ENCODE results near the gene CERS6.
"Not testable (repeated sequence)": the region's sequence is repeated elsewhere in the genome, so short reads cannot be mapped to it uniquely, and the experiment has no call there.

Gene CERS6

DNA sequence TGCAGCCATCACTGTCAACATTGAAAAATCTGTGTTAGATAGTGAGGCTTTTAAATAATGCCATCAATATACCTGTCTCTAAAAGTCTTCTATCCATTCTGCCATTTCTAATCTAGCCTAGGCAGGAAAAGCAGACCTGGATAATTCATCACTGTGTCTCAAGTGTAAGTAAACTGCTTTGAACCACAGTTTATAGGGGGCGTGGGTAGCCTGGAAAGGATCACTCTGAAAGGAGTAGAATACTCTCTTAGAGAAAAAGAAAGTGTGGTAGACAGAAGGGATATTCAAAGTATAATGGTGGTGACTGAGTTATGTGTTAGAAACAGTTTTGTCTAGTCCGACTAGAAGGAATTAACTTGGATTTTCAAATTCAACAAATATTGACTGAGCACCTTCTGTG is 40.8 kb downstream of the CERS6 start:
- DNase-seq (ENCODE audit: low spot score) (no peak), FAIRE-seq (no peak)

DNA sequence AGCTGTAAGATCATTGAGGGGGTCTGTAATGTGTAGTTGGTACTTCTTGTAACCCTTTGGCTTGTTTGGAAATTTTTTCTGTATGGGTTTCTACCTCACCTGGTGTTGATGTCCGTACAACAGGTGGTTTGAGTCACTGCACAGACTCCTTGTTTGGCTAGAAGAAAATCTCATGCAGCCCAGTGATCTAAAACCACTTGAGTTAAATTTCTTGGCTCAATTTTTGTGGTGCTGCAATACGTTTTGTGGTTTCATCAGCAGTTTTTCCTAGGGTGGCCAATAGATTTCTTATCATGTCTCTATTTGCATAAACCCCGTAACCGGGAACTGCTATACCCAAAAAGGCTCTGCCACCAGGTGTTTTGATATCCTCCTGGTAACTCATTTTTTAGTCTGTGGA is 43.4 kb downstream of the CERS6 start:
- FAIRE-seq, result no peak

DNA sequence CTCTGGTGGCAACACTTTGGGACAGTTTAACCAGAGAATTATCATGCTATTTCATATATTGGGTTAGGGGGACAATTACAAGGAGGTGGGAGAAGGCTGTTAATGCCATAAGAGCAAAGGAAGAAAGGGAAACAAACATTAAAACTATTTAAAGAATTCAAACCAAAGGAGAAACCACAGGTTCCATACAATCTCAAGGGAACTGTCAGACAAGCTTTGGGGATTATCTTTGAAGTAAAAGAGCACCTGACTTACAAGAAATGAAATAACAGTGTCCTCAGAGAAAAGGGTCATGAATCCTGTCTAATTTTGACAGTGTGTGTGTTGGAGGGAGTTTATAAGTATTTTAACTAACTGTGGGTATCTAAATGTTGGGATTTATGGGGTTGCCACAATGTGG is 44.4 kb downstream of the CERS6 start:
- no peak for DNase-seq (ENCODE audit: low spot score)
- no peak for FAIRE-seq

More for the DNA sequence above, 43.4 kb downstream of the CERS6 start:
- no peak for DNase-seq (ENCODE audit: low spot score)

DNA sequence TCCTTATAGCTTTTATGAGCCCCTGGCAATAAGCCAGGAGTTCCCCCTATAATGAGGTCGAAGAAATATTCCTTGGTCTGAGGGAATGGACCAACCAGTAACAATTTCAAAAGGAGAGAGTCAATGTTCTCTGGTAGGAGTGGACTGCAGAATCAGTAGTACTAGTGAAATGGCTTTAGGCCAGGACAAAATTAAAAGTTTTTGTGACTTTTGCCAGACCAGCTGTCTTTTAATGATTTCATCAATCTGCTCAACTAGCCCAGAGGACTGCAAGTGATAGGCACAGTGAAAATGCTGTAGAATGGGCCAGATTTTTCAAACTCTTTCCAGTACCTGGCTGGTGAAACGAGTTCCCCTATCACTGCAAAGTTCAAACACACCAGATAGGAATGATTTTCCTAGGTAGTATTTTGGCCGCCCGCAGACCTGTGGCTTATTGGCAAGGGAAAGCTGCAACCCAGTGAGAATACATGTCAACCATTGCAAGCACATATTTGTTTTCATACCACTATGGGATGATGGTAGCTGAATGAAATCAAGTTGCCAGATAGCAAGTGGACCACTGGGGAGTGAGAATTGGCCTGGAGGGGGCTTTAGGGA is 45.5 kb downstream of the CERS6 start:
- FAIRE-seq, result no peak

DNA sequence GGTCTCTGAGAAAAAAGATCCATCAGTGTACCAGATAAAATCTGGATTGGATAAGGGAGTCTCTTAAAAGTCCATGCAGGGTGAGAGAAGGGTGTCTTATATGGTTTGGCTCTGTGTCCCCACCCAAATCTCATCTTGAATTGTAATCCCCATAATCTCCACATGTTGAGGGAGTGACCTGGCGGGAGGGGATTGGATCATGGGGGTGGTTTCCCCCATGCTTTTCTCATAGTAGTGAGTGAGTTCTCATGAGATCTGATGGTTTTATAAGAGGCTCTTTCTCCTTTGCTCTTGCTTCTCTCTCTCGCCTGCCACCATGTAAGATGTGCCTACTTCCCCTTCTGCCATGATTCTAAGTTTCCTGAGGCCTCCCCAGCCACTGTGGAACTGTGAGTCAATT is 46.8 kb downstream of the CERS6 start:
- not testable (repeated sequence) for FAIRE-seq; DNase-seq (ENCODE audit: low spot score)

More for the DNA sequence above, 45.5 kb downstream of the CERS6 start:
- DNase-seq (ENCODE audit: low spot score), result no peak

DNA sequence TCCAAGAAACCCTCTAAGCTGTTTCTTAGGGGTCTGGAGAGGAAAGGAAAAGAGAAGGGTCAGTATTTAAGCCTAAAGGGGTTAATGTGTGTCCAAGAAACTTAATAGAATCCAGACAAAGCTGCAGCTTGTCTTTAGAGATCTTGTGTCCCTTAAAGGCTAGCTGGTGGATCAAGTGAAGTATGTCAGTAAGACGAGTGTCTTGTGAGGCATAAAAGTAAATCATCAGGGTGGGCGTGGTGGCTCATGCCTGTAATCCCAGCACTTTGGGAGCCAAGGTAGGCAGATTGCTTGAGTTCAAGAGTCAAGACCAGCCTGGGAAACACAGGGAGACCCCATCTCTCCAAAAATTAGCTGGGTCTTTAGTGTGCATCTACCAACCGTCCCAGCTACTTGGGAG is 47.8 kb downstream of the CERS6 start:
- FAIRE-seq (no peak), DNase-seq (ENCODE audit: low spot score) (no peak)

DNA sequence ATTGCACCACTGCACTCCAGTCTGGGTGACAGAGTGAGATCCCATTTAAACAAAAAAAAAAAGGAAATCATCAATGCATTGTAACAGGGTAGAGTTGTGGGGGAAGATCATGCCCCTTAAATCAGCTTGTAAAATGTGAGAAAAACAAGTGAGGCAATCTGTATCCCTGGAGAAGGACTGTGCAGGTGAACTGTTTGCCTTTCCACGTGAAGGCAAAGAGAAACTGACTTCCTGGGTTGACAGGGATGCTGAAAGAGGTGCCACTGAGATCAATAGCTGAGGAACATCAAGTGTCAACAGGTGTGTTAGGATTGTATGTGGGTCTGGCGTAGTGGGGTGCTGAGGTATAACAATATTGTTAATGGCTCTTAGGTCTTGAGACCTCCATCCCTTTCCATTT is 48.3 kb downstream of the CERS6 start:
- FAIRE-seq (no peak), DNase-seq (ENCODE audit: low spot score) (no peak)

DNA sequence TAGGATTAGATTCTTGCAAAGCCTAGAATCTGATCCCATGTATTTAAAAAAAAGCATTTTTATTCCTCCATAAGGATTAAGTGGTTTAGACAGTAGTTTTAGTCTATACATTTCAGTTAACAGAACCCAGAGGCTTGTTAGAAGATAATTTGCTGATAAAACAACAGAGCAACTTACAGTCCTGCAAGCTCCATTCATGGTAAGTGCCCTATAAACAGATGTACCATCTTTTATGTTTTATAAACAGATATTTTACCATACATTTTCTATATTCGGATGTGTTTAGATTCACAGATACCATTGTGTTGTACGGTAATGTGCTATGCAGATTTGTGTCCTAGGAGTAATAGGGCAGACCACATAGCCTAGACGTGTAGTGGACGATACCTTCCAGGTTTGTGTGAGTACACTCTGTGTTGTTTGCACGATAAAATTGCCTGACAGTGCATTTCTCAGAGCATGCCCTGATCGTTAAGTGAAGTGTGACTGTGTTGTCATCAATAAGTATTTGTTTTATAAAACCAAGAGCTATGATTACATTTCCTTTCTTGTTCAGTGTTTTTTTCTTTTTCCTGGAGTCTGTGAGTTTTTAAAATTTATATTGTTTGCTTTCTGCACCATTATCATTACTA is 54.2 kb downstream of the CERS6 start:
- FAIRE-seq (no peak), DNase-seq (ENCODE audit: low spot score) (no peak)

DNA sequence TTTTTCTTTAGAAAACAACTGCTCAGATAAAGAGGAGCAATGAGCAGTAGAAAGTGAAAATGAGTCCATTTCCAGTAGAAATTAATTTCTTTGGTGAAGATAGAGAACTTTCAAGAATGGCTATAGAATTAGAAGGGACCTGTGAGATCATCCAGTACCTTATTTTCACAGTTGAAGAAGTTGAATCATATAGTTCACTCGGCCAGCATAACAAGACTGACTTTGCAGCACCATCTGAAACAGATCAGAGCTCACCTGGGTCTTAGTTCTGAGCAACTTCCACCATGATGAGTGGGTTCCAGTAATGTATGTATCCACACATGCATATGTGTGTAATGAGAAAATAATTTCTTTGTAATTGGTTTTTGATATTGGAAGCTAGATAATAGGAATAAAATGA is 58.6 kb downstream of the CERS6 start:
- DNase-seq (ENCODE audit: low spot score), result no peak
- FAIRE-seq, result no peak

DNA sequence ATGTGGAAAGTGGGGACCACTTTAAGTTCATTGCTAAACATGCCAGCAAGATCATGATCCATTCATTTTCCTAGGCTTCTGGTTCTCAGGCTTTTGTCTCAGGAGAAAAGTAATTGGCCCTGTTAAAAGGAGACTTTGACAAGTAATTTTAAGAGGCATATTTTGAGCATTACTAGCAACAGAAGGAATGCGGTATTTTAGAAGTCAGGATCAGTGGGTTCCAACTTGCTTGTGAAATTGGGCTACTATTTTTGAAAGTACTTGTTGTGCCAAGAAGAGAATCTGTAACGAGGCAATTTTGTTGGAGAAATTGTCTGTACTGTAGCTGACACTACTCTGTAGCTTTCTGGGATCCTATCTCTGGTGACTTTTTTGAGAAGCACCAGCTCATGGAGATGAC is 59.4 kb downstream of the CERS6 start:
- DNase-seq (ENCODE audit: low spot score), result no peak
- FAIRE-seq, result no peak

DNA sequence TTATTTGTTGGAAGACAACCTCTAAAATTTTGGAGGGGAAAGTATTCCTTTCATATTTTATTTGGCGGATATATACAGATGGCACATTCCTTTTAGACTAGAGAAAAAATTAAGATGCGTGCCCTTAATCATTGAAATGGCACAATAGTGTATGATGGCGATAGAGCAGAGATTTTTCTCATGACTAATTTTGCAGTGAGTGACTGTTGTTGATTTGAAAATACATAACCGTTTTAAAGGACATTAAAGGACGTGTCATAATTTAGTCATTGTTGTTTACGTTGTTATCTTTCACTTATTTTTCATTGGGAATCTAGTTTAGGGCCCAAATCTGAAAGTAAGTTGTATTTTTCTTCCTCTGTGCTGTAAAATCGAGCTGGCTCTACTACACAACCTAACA is 61.7 kb downstream of the CERS6 start:
- FAIRE-seq, result no peak
- no peak for DNase-seq (ENCODE audit: low spot score)

DNA sequence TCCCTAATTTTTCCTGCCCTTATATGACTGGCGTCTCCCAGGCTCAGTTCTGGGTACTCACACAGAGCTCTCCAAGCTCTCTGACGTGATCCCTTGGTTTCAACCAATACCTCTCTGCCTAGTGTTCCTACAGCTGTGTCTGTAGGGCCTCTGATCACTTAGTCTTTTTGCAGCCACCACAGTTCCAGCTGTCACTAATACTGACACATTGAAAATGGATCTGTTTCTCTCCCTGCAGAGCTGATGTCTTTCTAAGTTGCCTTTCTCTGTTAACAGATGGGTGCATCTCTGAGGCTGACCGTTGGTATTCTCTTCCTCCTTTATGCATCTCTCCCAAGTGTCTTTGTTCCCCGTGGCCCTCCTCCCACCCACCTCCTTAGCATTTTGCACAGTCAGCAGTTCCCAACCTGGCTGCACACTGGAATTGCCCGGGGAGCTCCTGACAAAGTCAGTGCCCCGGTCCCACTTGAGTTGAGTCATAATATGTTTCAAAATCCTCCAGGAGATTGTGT is 62.5 kb downstream of the CERS6 start:
- FAIRE-seq, result no peak
- no peak for DNase-seq (ENCODE audit: low spot score)

DNA sequence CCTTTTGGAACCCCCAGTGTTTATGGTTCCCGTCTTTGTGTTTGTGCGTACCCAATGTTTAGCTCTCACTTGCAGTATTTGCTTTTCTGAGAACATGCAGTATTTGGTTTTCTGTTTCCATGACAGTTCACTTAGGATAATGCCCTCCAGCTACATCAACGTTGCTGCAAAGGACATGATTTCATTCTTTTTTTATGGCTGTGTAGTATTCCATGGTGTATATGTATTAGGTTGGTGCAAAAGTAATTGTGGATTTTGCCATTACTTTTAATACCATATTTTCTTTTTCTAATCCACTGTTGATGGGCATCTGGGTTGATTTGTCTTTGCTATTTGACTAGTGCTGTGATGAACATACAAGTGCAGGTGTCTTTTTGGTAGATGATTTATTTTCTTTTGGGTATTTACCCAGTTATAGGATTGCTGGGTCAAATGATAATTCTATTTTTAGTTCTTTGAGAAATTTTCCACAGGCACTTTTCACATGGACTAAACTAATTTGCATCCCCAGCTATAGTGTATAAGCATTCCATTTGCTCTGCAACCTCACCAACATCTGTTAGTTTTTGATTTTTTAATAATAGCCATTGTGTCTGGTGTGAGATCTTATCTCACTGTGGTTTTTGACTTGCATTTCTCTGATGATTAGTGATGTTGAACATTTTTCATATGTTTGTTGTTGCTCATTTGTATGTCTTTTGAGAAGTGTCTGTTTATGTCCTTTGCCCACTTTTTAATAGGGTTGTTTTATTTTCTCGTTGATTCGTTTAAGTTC is 63.6 kb downstream of the CERS6 start:
- no peak for FAIRE-seq
- DNase-seq (ENCODE audit: low spot score), result no peak

DNA sequence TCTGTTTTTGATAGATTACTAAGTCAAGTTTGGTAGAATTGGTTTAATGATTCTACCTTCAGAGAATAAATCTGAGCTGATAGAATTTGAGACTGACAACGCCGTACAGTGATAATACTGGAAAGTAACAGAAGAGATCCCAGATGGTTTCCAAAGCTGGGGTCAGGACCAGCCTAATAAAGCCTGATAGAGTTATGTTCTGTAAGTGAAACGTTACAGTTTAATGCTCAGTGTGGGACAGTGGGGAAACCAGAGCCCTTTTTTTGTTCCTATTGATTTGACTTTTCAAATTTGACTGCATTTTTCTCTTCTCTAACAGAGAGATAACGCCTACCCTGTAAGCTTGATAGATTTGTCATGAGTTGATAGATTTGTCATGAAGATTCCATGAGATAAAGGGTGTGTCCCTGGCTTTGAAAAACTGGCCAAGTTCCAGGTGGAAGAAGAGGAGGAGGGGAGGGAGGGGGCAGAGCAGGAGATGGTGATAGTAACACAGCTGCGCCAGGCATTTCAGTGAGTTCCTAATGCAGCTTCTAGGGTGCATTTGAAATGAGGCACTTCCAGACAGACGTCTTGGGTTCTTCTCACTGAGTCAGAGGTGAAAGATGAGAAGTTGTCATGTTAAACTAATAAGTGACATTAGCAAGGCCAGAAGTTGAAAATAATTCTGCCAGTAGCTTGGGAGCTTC is 65.1 kb downstream of the CERS6 start:
- no peak for DNase-seq (ENCODE audit: low spot score)
- no peak for FAIRE-seq

DNA sequence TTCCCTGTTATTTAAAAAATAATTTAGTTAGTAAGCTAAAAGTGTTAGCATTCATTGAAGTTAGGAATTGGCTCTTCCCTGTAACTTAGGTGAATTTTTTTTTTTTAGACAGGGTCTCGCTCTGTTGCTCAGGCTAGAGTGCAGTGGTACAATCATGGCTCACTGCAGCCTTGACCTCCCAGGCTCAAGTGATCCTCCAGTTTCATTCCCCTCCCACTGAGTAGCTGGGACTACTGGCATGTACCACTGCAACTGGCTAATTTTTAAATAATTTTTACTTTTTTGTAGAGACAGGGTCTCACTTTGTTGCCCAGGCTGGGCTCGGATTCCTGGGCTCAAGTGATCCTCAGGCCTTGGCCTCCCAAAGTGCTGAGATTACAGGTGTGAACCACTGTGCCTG is 66.4 kb downstream of the CERS6 start:
- FAIRE-seq (no peak), DNase-seq (ENCODE audit: low spot score) (no peak)

DNA sequence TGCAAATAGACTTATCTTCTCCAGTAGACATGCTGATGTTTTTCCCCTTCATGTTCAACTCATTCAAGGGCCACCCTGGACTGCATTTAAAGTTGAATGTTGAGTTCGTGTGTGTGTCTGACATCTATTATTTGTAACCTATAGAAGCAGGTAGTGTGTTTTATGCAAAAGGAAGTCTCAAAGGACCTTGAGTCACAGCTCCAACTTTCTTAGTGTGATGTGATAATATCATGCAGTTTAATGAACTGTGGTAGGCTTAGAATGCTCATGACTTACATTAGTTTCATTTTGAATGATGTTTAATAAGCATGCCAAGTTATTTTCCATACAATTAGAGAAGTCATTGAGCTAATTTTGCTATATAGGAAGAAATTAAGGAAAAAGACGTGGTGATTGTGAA is 67.9 kb downstream of the CERS6 start:
- DNase-seq (ENCODE audit: low spot score), result no peak
- FAIRE-seq, result no peak

DNA sequence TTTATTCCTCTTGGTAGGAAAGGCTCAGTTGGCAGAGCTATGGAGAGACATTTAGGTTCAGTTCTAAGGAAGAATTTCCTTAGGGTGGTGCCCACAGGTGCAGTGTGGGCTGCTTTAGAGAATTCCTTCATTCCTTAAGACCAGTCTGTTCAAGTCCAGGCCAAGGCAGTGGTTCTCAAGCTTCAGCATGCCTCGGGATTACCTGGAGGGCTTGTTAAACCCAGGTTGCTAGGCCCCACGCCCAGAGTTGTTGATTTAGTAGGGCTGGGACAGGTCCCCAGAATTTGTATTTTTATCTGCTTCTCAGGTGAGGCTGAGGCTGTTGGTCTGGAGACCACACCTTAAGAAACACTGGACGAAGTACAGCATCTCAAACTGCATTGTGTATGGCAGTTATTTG is 68.9 kb downstream of the CERS6 start:
- FAIRE-seq (no peak), DNase-seq (ENCODE audit: low spot score) (no peak)

DNA sequence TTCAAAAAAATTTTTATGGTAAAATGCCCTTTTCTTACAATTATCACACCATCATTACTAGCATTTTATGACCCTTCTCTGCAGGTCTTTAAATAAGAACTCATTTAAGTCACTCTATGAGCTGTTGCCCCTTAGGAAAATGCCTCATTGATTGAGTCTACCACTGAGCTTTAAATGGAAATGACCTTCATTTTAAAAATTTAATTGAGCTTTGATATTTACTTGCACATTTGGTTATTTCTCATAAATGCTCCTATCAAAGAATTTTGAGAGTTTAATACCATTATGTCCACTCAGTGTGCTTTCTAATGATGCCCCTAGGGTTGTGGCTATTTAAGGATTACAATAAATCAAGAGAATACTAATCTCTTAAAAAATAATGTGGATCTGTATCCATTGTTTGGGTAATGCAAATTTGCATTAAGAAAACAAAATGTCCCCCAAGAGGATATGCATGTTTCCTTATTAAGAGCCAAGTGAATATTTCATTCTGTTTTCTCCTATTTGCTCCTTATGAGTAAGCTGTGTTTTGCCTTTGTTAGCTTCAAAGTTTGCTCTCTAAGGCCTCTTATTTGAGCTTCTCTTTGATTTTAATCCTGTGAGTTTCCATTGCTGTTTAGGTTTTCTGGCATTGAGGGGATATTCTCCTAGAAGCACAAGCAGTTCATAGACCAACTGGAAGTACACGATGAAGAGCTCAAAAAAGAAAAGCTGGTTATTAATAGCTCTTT is 69.8 kb downstream of the CERS6 start:
- no peak for FAIRE-seq
- DNase-seq (ENCODE audit: low spot score), result no peak

DNA sequence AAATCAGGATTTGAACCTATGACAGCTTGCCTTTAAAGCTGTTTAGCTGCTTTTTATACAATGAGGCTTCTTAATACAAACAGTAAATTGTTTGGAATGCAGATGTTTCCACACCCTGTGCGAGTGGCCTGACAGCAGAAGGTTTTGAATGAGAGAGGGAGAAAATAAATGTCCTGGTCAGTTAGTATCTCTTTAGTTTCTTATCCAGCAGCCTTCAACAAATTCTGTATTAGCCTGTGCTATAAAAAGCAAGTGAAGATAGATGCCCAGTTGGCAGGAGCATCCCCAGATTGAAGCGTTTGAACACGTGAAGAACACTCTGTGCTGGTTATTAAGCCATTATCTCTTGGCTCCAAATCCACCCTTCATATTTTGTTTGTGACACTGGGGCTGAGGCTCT is 70.6 kb downstream of the CERS6 start:
- no peak for DNase-seq (ENCODE audit: low spot score)

DNA sequence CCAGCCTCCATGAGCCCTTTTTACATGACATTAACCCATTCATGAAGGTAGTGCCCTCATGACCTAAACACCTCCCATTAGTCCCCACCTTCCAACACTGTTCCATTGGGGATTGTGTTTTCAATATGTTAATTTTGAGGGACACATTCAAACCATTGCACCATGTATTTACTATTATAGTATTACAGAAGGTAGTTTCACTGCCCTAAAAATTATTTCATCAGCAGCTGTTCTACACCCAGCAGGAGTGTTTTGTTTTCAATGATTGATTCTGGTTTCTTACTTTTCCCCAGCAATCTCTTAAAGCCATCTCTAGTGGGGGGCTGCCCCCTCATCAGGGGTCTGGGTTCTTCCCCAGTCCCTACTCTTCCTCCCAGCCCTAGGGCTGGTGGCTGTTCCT is 71.9 kb downstream of the CERS6 start:
- no peak for DNase-seq (ENCODE audit: low spot score)
- FAIRE-seq, result no peak

More for the DNA sequence above, 70.6 kb downstream of the CERS6 start:
- FAIRE-seq, result no peak

DNA sequence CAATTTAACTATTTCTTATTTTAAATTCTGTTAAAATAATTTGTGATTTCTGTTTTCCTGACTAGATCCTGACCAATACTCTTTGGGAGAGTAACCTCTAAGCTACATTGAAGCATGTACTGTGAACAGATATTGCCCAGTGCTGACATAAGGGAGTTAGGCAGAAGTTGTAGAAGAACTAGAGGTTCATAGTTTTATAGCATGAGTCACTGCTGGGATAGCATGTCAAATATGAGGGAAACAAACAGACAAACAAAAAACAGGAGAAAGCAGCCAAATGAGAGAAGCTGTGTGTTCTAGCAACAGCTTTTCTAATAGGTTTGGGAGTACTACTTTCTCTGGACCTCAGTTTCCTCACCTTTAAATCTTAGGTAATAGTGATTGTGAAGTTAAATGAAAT is 72.4 kb downstream of the CERS6 start:
- no peak for DNase-seq (ENCODE audit: low spot score)

More for the DNA sequence above, 72.4 kb downstream of the CERS6 start:
- no peak for FAIRE-seq

All from RCC 7860 (cell line).